HUDEP-2 (cell line): ENCODE data around the gene ISG20.

Experiments used
- DNase-seq, 76 experiments: peaks; one replicate each; lab custom pipeline; 2025; ENCODE audit not compliant: unreplicated experiment in 76 of 76; lab: John Stamatoyannopoulos, UW

The ISG20 gene

GRCh38 chr15:88680241-88681001, 41.6 kb downstream of the ISG20 start:
- no peak for DNase-seq

- DNase-seq = no peak
These were observed 42.9 kb downstream of the ISG20 start for GRCh38 chr15:88681610-88682221.

GRCh38 chr15:88684345-88684744, 45.5 kb downstream of the ISG20 start:
- no peak for DNase-seq

GRCh38 chr15:88686166-88686565, 47.4 kb downstream of the ISG20 start:
- no peak for DNase-seq

GRCh38 chr15:88688394-88688933, 49.6 kb downstream of the ISG20 start:
- DNase-seq = no peak

GRCh38 chr15:88690331-88690730, 51.5 kb downstream of the ISG20 start:
- no peak for DNase-seq

- DNase-seq = no peak
These were observed 54.4 kb downstream of the ISG20 start for GRCh38 chr15:88693191-88693590.

GRCh38 chr15:88695101-88695500, 56.3 kb downstream of the ISG20 start:
- no peak for DNase-seq

- no peak for DNase-seq
These were observed 57.0 kb downstream of the ISG20 start for GRCh38 chr15:88695691-88696251.

GRCh38 chr15:88696254-88696653, 57.4 kb downstream of the ISG20 start:
- no peak for DNase-seq

GRCh38 chr15:88697276-88697675, 58.5 kb downstream of the ISG20 start:
- DNase-seq = no peak

GRCh38 chr15:88699861-88700260, 61.0 kb downstream of the ISG20 start:
- DNase-seq = no peak

- no peak for DNase-seq
These were observed 61.9 kb downstream of the ISG20 start for GRCh38 chr15:88700716-88701115.

GRCh38 chr15:88701561-88702095, 62.8 kb downstream of the ISG20 start:
- peak in 23 of 76 experiments; percentile 1 to 57 (median 11) for DNase-seq

- no peak for DNase-seq
These were observed 64.2 kb downstream of the ISG20 start for GRCh38 chr15:88702983-88703382.

- no peak for DNase-seq
These were observed 64.7 kb downstream of the ISG20 start for GRCh38 chr15:88703533-88703932.

GRCh38 chr15:88704791-88705768, 66.3 kb downstream of the ISG20 start:
- no peak for DNase-seq

- DNase-seq = no peak
These were observed 67.0 kb downstream of the ISG20 start for GRCh38 chr15:88705769-88706165.
